IMR-90 (cell line): ENCODE results near the gene HSPA1A. TPM values are rescaled to one million over a fixed set of nuclear protein-coding genes. Genes with fewer than 3 reads are reported as not detected.

Experiments used
- ATAC-seq: fragments of 200-7000 bp; cut with Tn5 transposase; 2 replicates; pipeline ENCODE4 v1.9.1; 2020; ENCODE audit warnings: low read depth, mild to moderate bottlenecking, moderate library complexity
- BruUV-seq: library from RNA; stranded (reverse); fragments of 400-500 nt; replicated peaks from 2 replicates; lab custom pipeline; 2021; lab: Mats Ljungman, UMichigan
- CTCF ChIA-PET: fragments of 300-600 bp; formaldehyde crosslinking; extraction: SDS; loops from one replicate; lab custom pipeline; 2021; ENCODE audit warnings: antibody characterized with exemption; lab: Yijun Ruan, JAX
- POLR2A ChIA-PET: fragments of 300-600 bp; sonication (Branson Sonifier 250); formaldehyde crosslinking; loops from one replicate; lab custom pipeline; 2022; ENCODE audit warnings: antibody characterized with exemption; ENCODE audit not compliant: unreplicated experiment; lab: Charles Lee
- DNase-seq: peaks from one replicate; pipeline ENCODE4 v3.0.0; 2013
- H2AFZ ChIP-seq: replicated peaks from 2 replicates; pipeline ENCODE3; 2013; ENCODE audit warnings: low read length, mild to moderate bottlenecking; ENCODE audit not compliant: poor library complexity
- H2AK5ac ChIP-seq: 2 replicates; pipeline ENCODE4 v1.6.1; 2013; ENCODE audit warnings: low read depth, low read length, inconsistent platforms
- H2AK9ac ChIP-seq: replicated peaks from 2 replicates; pipeline ENCODE3; 2013; ENCODE audit warnings: mild to moderate bottlenecking, low read depth, low read length, moderate library complexity; ENCODE audit not compliant: poor library complexity
- H2BK120ac ChIP-seq: 2 replicates; pipeline ENCODE4 v1.6.1; 2013; ENCODE audit warnings: low read depth, low read length, inconsistent platforms
- H2BK15ac ChIP-seq: 3 replicates; pipeline ENCODE4 v1.6.1; 2013; ENCODE audit warnings: low read depth, low read length, inconsistent platforms
- H2BK20ac ChIP-seq: 2 replicates; pipeline ENCODE4 v1.6.1; 2013; ENCODE audit warnings: low read depth, mild to moderate bottlenecking, inconsistent platforms, low read length, moderate library complexity
- H2BK5ac ChIP-seq: 2 replicates; pipeline ENCODE4 v1.6.1; 2013; ENCODE audit warnings: mild to moderate bottlenecking, low read depth, low read length, inconsistent platforms; ENCODE audit not compliant: poor library complexity, severe bottlenecking
- H3K14ac ChIP-seq: replicated peaks from 2 replicates; pipeline ENCODE4 v1.6.1; 2013; ENCODE audit warnings: low read depth, low read length, inconsistent platforms
- H3K18ac ChIP-seq: 2 replicates; pipeline ENCODE4 v1.6.1; 2013; ENCODE audit warnings: low read depth, low read length, control low read depth
- H3K23ac ChIP-seq: 2 replicates; pipeline ENCODE4 v1.6.1; 2013; ENCODE audit warnings: low read depth, low read length, inconsistent platforms
- H3K27ac ChIP-seq: 2 replicates; pipeline ENCODE4 v1.5.1; 2013; ENCODE audit warnings: mild to moderate bottlenecking, control low read depth, low read length; ENCODE audit not compliant: insufficient read depth
- H3K27me3 ChIP-seq: 2 replicates; pipeline ENCODE4 v1.6.1; 2013; ENCODE audit warnings: low read length; ENCODE audit not compliant: control insufficient read depth, insufficient read depth
- H3K36me3 ChIP-seq: 2 replicates; pipeline ENCODE4 v1.6.1; 2013; ENCODE audit warnings: low read length, mixed read lengths; ENCODE audit not compliant: control insufficient read depth, insufficient read depth
- H3K4ac ChIP-seq: 2 replicates; pipeline ENCODE4 v1.6.1; 2013; ENCODE audit warnings: low read depth, low read length, inconsistent platforms
- H3K4me1 ChIP-seq: 2 replicates; pipeline ENCODE4 v1.6.1; 2013; ENCODE audit warnings: low read length, mixed read lengths; ENCODE audit not compliant: control insufficient read depth, insufficient read depth
- H3K4me2 ChIP-seq: 2 replicates; pipeline ENCODE4 v1.6.1; 2013; ENCODE audit warnings: low read depth, mild to moderate bottlenecking, control low read depth, low read length, moderate library complexity
- H3K4me3 ChIP-seq: 2 replicates; pipeline ENCODE4 v1.5.1; 2013; ENCODE audit warnings: low read depth, mild to moderate bottlenecking, control low read depth, low read length, moderate library complexity; ENCODE audit not compliant: insufficient read depth
- H3K56ac ChIP-seq: 2 replicates; pipeline ENCODE4 v1.6.1; 2013; ENCODE audit warnings: low read length, inconsistent platforms; ENCODE audit not compliant: insufficient read depth; ENCODE audit errors: extremely low read depth
- H3K79me1 ChIP-seq, 2 experiments: 2 replicates each; pipeline ENCODE4 v1.6.1; 2013; ENCODE audit warnings: low read length in 2 of 2, inconsistent platforms in 1 of 2, low read depth in 1 of 2
- H3K9ac ChIP-seq: 2 replicates; pipeline ENCODE4 v1.6.1; 2013; ENCODE audit warnings: low read depth, low read length, control low read depth
- H3K9me1 ChIP-seq: 2 replicates; pipeline ENCODE4 v1.6.1; 2013; ENCODE audit warnings: low read length, inconsistent platforms; ENCODE audit not compliant: insufficient read depth
- H3K9me3 ChIP-seq: 2 replicates; pipeline ENCODE4 v1.6.1; 2013; ENCODE audit warnings: low read length; ENCODE audit not compliant: control insufficient read depth, insufficient read depth
- H4K20me1 ChIP-seq: 2 replicates; pipeline ENCODE4 v1.6.1; 2013; ENCODE audit warnings: low read length, inconsistent platforms; ENCODE audit not compliant: insufficient read depth
- H4K5ac ChIP-seq: 2 replicates; pipeline ENCODE4 v1.6.1; 2013; ENCODE audit warnings: mild to moderate bottlenecking, low read depth, low read length, control low read depth
- H4K8ac ChIP-seq, 2 experiments: 2 replicates each; pipeline ENCODE4 v1.6.1; 2013; ENCODE audit warnings: low read depth in 2 of 2, low read length in 2 of 2, control low read depth in 1 of 2, inconsistent platforms in 1 of 2
- H4K91ac ChIP-seq: 2 replicates; pipeline ENCODE4 v1.6.1; 2013; ENCODE audit warnings: low read depth, low read length, inconsistent platforms; ENCODE audit not compliant: insufficient read depth
- BHLHE40 ChIP-seq: fragments of 150-350 bp; IDR thresholded peaks from 2 replicates; pipeline ENCODE4 v1.6.1; 2016; ENCODE audit warnings: mild to moderate bottlenecking, low read depth, low read length
- CEBPB ChIP-seq: IDR thresholded peaks from 2 replicates; pipeline ENCODE4 v1.6.1; 2012; ENCODE audit warnings: low read depth, low read length, improper control_type of control experiment
- CHD1 ChIP-seq: IDR thresholded peaks from 2 replicates; pipeline ENCODE4 v1.6.1; 2012; ENCODE audit warnings: low read depth, low read length, improper control_type of control experiment
- CTCF ChIP-seq: conservative IDR thresholded peaks from 2 replicates; pipeline ENCODE4 v1.5.1; 2012; ENCODE audit warnings: mild to moderate bottlenecking, low read depth, low read length, improper control_type of control experiment
- ELK1 ChIP-seq: fragments of 150-350 bp; IDR thresholded peaks from 2 replicates; pipeline ENCODE4 v1.6.1; 2016; ENCODE audit warnings: low read depth, mild to moderate bottlenecking, low read length, moderate library complexity, borderline replicate concordance
- MAFK ChIP-seq: IDR thresholded peaks from 2 replicates; pipeline ENCODE4 v1.6.1; 2012; ENCODE audit warnings: low read depth, low read length, improper control_type of control experiment
- MAZ ChIP-seq: IDR thresholded peaks from 2 replicates; pipeline ENCODE4 v1.6.1; 2012; ENCODE audit warnings: low read depth, mild to moderate bottlenecking, low read length, improper control_type of control experiment, moderate library complexity, borderline replicate concordance
- MXI1 ChIP-seq: IDR thresholded peaks from 2 replicates; pipeline ENCODE4 v1.6.1; 2012; ENCODE audit warnings: low read depth, mild to moderate bottlenecking, low read length, moderate library complexity, borderline replicate concordance
- POLR2A ChIP-seq: IDR thresholded peaks from 2 replicates; pipeline ENCODE4 v1.6.1; 2012; ENCODE audit warnings: mild to moderate bottlenecking, low read depth, low read length
- RFX5 ChIP-seq: IDR thresholded peaks from 2 replicates; pipeline ENCODE4 v1.8.0; 2012; ENCODE audit warnings: low read depth, mild to moderate bottlenecking, low read length, moderate library complexity
- SMC3 ChIP-seq: fragments of 150-350 bp; IDR thresholded peaks from 2 replicates; pipeline ENCODE4 v1.6.1; 2016; ENCODE audit warnings: low read depth, mild to moderate bottlenecking, antibody characterized with exemption, low read length, moderate library complexity
- USF2 ChIP-seq: fragments of 150-350 bp; IDR thresholded peaks from 2 replicates; pipeline ENCODE4 v1.6.1; 2017; ENCODE audit warnings: mild to moderate bottlenecking, antibody characterized with exemption, low read length, low read depth
- WGBS, 2 experiments: methylation state at CpG; one replicate each; pipeline versions ENCODE4 v1.1.5 to v1.1.7; 2013; ENCODE audit warnings: missing lambda C conversion rate in 2 of 2; ENCODE audit not compliant: insufficient read length in 1 of 2; ENCODE audit errors: extremely low coverage in 2 of 2; 5-methylcytosine and 5-hydroxymethylcytosine counted together
- dilution Hi-C: fragments of 300-500 bp; cut with HindIII; formaldehyde crosslinking; loops from one replicate; pipeline ENCODE4 v1.14.3; 2018; ENCODE audit warnings: low sequenced_read_pairs; ENCODE audit not compliant: unreplicated experiment
- in situ Hi-C: fragments of 300-500 bp; cut with MboI; formaldehyde crosslinking; loops from 3 replicates; pipeline ENCODE4 v1.14.3; 2019; ENCODE audit warnings: low sequenced_read_pairs, inconsistent platforms, mixed read lengths
- intact Hi-C: fragments of 100-400 bp; cut with micrococcal nuclease; formaldehyde crosslinking; loops from 2 replicates; pipeline ENCODE4 v1.10.0; 2022
- polyA plus RNA-seq, 3 experiments: library from polyadenylated mRNA; depleted of rRNA; stranded (reverse); fragments of >200 nt; gene quantifications; 2 replicates each; pipeline ENCODE4 v1.2.3, GENCODE V29; 2012; ENCODE audit warnings: low replicate concordance in 1 of 3
- total RNA-seq: library from RNA; depleted of rRNA; stranded (reverse); fragments of >200 nt; gene quantifications from 2 replicates; pipeline ENCODE4 v1.2.3, GENCODE V29; 2012

Gene HSPA1A
- total and polyA plus RNA-seq, 2 of the 4 experiments (the other 2 are of a cell fraction): 94.6 to 95.3 TPM

- TF ChIP-seq ELK1: no peak
- TF ChIP-seq SMC3: no peak
- no peak for TF ChIP-seq BHLHE40
Observed at GRCh38 chr6:31796993-31797385, 18.4 kb upstream of the HSPA1A start (continued).

GRCh38 chr6:31797588-31797987 is 17.8 kb upstream of the HSPA1A start:
- Histone ChIP-seq H3K79me1 (peaks cover 0 to 30% of the 10 kb centered on the region in 2 experiments), H2AK5ac (no peak overlapping the region), H2BK5ac (no peak overlapping the region), H2BK15ac (no peak overlapping the region), H3K56ac (no peak overlapping the region), H2BK20ac (no peak overlapping the region), H4K5ac (no peak overlapping the region), H2BK120ac (no peak overlapping the region), H4K20me1 (no peaks in the 10 kb centered on the region), H3K4me2 (no peak overlapping the region), H3K27me3 (no peaks in the 10 kb centered on the region), H3K4me3 (no peak overlapping the region), H3K9ac (no peak overlapping the region), H3K27ac (no peak overlapping the region), H3K9me3 (no peaks in the 10 kb centered on the region), H3K36me3 (peaks cover 4% of the 10 kb centered on the region), H3K9me1 (no peaks in the 10 kb centered on the region), H4K91ac (no peak overlapping the region), H3K18ac (no peak overlapping the region), H3K23ac (no peak overlapping the region), H2AFZ (no peak overlapping the region), H3K4ac (no peak overlapping the region), H4K8ac (no peak overlapping the region), H3K4me1 (no peaks in the 10 kb centered on the region; the same call in 1 of the 2 replicates), H2AK9ac (no peak overlapping the region), H3K14ac (no peak overlapping the region)
- BruUV-seq: no TSS peak
- in situ Hi-C loops: no loop called here
- DNase-seq (no peak), ATAC-seq (no peak)
- POLR2A ChIA-PET: no interaction called here
- dilution Hi-C loops: no loop called here
- WGBS, 2 experiments: no CpG with 5 or more reads among the region's 5 CpGs
- CTCF ChIA-PET: no interaction called here
- intact Hi-C loops: no loop called here
- TF ChIP-seq USF2 (no peak), MAFK (no peak), RFX5 (no peak), CEBPB (no peak), MAZ (no peak), CTCF (no peak), MXI1 (no peak), SMC3 (no peak), POLR2A (no peak), ELK1 (no peak), CHD1 (no peak), BHLHE40 (no peak)
